ENCODE results near the gene SLC35A4. TPM values are rescaled to one million over a fixed set of nuclear protein-coding genes. Genes with fewer than 3 reads are reported as not detected.

SLC35A4 gene
- total RNA-seq: 10.1 TPM
- 10 to 100 TPM; 51.4 to 71.8 (median 63.1) TPM for polyA plus RNA-seq (ENCODE audit: insufficient read depth in 1 of 8, insufficient read length in 8 of 8, low replicate concordance in 1 of 8)
- long read RNA-seq, donor 1, transcript SLC35A4-201 (3 exons, 3,041 nt): major isoform, 12 of 14 reads
- long read RNA-seq, donor 1, partial matches to known transcripts: 0 of 14 reads
- long read RNA-seq, donor 1, other reads (novel, unspliced or antisense): 0 of 14 reads
- long read RNA-seq, donor 2, partial matches to known transcripts: 0 of 1 reads
- long read RNA-seq, donor 2, other reads (novel, unspliced or antisense): 0 of 1 reads
- long read RNA-seq, donor 3, transcript SLC35A4-201 (3 exons, 3,041 nt): major isoform, 21 of 38 reads
- long read RNA-seq, donor 3, partial matches to known transcripts: 17 of 38 reads
- long read RNA-seq, donor 3, other reads (novel, unspliced or antisense): 0 of 38 reads
- long read RNA-seq, donor 4, transcript SLC35A4-201 (3 exons, 3,041 nt): major isoform, 16 of 19 reads
- long read RNA-seq, donor 4, partial matches to known transcripts: 0 of 19 reads
- long read RNA-seq, donor 4, other reads (novel, unspliced or antisense): 0 of 19 reads
- long read RNA-seq, donor 5, transcript SLC35A4-201 (3 exons, 3,041 nt): major isoform, 32 of 36 reads
- long read RNA-seq, donor 5, partial matches to known transcripts: 0 of 36 reads
- long read RNA-seq, donor 5, other reads (novel, unspliced or antisense): 0 of 36 reads
- long read RNA-seq, donor 6, transcript SLC35A4-201 (3 exons, 3,041 nt): major isoform, 29 of 70 reads
- long read RNA-seq, donor 6, transcript SLC35A4-202 (2 exons, 3,617 nt): minor isoform, 5 of 70 reads
- long read RNA-seq, donor 6, partial matches to known transcripts: 36 of 70 reads
- long read RNA-seq, donor 6, other reads (novel, unspliced or antisense): 0 of 70 reads
- long read RNA-seq, donor 7, transcript SLC35A4-201 (3 exons, 3,041 nt): major isoform, 13 of 13 reads
- long read RNA-seq, donor 7, partial matches to known transcripts: 0 of 13 reads
- long read RNA-seq, donor 7, other reads (novel, unspliced or antisense): 0 of 13 reads
- long read RNA-seq, donor 8, transcript SLC35A4-201 (3 exons, 3,041 nt): major isoform, 11 of 30 reads
- long read RNA-seq, donor 8, partial matches to known transcripts: 19 of 30 reads
- long read RNA-seq, donor 8, other reads (novel, unspliced or antisense): 0 of 30 reads
- long read RNA-seq, donor 9, transcript SLC35A4-201 (3 exons, 3,041 nt): major isoform, 16 of 18 reads
- long read RNA-seq, donor 9, partial matches to known transcripts: 0 of 18 reads
- long read RNA-seq, donor 9, other reads (novel, unspliced or antisense): 0 of 18 reads
- long read RNA-seq, donor 10, transcript SLC35A4-201 (3 exons, 3,041 nt): major isoform, 30 of 31 reads
- long read RNA-seq, donor 10, partial matches to known transcripts: 0 of 31 reads
- long read RNA-seq, donor 10, other reads (novel, unspliced or antisense): 0 of 31 reads
- long read RNA-seq, donor 11, transcript SLC35A4-201 (3 exons, 3,041 nt): major isoform, 17 of 18 reads
- long read RNA-seq, donor 11, partial matches to known transcripts: 0 of 18 reads
- long read RNA-seq, donor 11, other reads (novel, unspliced or antisense): 0 of 18 reads

DNA sequence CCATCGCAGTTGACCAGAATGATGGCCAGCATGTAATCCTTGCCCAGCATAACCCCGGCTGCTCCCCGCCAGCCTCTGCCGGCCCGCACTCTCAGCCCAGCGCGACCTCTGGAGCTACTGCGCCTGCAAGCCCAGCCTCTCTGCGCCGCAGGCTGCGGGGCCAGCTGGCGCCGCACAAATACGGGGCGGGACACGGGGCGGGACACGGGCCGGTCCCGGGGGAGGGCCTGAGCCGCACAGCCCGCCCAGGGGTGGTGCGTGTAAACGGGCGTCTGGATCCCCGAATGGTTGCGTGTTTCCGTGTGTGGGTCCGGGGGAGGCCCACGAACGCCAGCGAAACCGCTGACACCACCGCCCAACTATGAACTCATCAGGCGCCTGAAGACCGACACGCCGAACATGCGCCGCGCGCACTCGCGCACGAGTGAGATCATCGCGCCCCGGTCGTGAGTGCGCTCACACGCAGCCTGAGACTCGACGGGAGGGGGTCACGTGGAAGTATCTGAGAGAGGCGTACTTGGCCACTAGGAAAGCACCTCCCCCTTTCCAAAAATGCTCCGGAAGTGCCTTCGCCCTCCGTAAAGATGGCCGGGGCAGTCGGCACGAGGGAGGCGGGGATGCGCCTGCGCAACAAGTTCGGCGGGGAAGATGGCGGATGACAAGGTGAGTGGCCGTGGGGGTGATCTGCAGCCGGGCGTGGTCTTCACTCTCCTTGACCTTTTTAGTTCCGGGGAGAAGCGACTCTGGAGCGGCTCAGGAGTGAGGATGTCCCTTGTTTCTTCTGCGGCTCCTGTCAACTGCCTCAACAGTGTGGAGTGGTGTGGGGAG is at the start of gene SLC35A4, which contains the start of gene APBB3:
Gene SLC35A4, plus strand, starts transcription at position 633 of the 828 bp plus-strand sequence. CDS start 2,342 bp downstream, outside the sequence.
Gene APBB3, minus strand, starts transcription at position 403 of the 828 bp plus-strand sequence. Its CDS starts 353 bp downstream, at position 50.
- Histone ChIP-seq H3K9me3 (replicated peaks; ENCODE audit: control insufficient read depth, low read depth, low read length) (no peaks in the 10 kb centered on the region), H3K4me1 (ENCODE audit: control insufficient read depth, insufficient read depth, low read length) (peaks cover 15% of the 10 kb centered on the region), H3K4me3 (ENCODE audit: low read length) (peak within 1 kb of the TSS; percentile 59), H3K36me3 (ENCODE audit: control insufficient read depth, insufficient read depth, low read length) (peaks cover 59% of the 10 kb centered on the region), H3K27me3 (ENCODE audit: control insufficient read depth, insufficient read depth, low read length) (no peaks in the 10 kb centered on the region), H3K27ac (ENCODE audit: low read length) (peak within 1 kb of the TSS; percentile 96)
- DNase-seq: peak; percentile 100
- WGBS (ENCODE audit: insufficient coverage): under 1% methylated on average over 66 of the region's 74 CpGs

- no CpG with 5 or more reads among the region's 2 CpGs for WGBS (ENCODE audit: insufficient coverage)
Measured at GRCh38 chr5:140524003-140524402, 40.6 kb upstream of the SLC35A4 start.

DNA sequence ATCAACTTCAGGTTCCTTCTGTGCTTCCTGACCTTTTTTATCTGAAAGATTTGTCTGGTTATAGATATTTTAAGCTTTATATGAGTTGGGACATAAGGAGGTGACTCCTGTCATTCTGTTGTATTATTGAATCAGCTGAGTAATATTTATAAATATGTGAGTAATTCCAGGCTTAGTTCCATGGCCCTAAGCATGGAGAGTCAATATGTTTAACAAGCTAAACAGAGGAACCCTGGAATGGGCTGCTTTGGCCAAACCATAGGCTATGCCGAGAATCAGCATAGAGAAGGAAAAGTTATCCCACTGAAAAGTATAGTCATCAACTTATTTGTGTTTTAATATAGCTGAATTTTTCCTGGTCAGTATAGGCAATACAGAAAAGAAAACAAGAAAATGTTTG is 24.4 kb upstream of the SLC35A4 start:
- H3K4me1 ChIP-seq (ENCODE audit: control insufficient read depth, insufficient read depth, low read length): no peaks in the 10 kb centered on the region
- peaks cover 44% of the 10 kb centered on the region for H3K36me3 ChIP-seq (ENCODE audit: control insufficient read depth, insufficient read depth, low read length)
- no CpG with 5 or more reads among the region's 1 CpG for WGBS (ENCODE audit: insufficient coverage)
- no peak for DNase-seq
- no peak overlapping the region for H3K4me3 ChIP-seq (ENCODE audit: low read length)
- H3K27ac ChIP-seq (ENCODE audit: low read length): no peak overlapping the region
- H3K27me3 ChIP-seq (ENCODE audit: control insufficient read depth, insufficient read depth, low read length): no peaks in the 10 kb centered on the region
- H3K9me3 ChIP-seq (replicated peaks; ENCODE audit: control insufficient read depth, low read depth, low read length): no peaks in the 10 kb centered on the region

More at GRCh38 chr5:140524003-140524402, 40.6 kb upstream of the SLC35A4 start:
- Histone ChIP-seq H3K27ac (ENCODE audit: low read length) (no peak overlapping the region), H3K27me3 (ENCODE audit: control insufficient read depth, insufficient read depth, low read length) (no peaks in the 10 kb centered on the region), H3K9me3 (replicated peaks; ENCODE audit: control insufficient read depth, low read depth, low read length) (no peaks in the 10 kb centered on the region), H3K36me3 (ENCODE audit: control insufficient read depth, insufficient read depth, low read length) (peaks cover 20% of the 10 kb centered on the region), H3K4me3 (ENCODE audit: low read length) (no peak overlapping the region), H3K4me1 (ENCODE audit: control insufficient read depth, insufficient read depth, low read length) (no peaks in the 10 kb centered on the region)
- DNase-seq: no peak

DNA sequence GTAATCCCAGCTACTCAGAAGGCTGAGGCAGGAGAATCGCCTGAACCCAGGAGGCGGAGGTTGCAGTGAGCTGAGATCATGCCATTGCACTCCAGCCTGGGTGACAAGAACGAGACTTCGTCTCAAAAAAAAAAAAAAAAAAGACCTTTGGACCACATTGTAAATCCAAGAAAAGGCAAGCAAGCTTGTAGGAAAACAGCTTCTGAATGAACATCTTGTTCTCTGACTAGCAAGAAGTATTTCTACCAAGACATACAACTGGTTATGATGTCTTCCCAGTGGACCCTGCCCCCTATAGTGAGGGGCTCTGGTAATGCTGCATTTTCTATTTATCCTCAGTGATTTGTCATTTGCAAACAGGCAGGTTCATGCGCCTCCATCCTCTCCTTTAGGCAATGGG is 21.7 kb upstream of the SLC35A4 start:
- H3K36me3 ChIP-seq (ENCODE audit: control insufficient read depth, insufficient read depth, low read length): peaks cover 37% of the 10 kb centered on the region
- no peak overlapping the region for H3K27ac ChIP-seq (ENCODE audit: low read length)
- no peak for DNase-seq
- no peaks in the 10 kb centered on the region for H3K27me3 ChIP-seq (ENCODE audit: control insufficient read depth, insufficient read depth, low read length)
- WGBS (ENCODE audit: insufficient coverage): 83% methylated on average over 4 of the region's 5 CpGs
- H3K4me3 ChIP-seq (ENCODE audit: low read length): no peak overlapping the region
- no peaks in the 10 kb centered on the region for H3K9me3 ChIP-seq (replicated peaks; ENCODE audit: control insufficient read depth, low read depth, low read length)
- peaks cover 14% of the 10 kb centered on the region for H3K4me1 ChIP-seq (ENCODE audit: control insufficient read depth, insufficient read depth, low read length)

GRCh38 chr5:140544986-140545385 is 19.6 kb upstream of the SLC35A4 start:
- no peaks in the 10 kb centered on the region for H3K9me3 ChIP-seq (replicated peaks; ENCODE audit: control insufficient read depth, low read depth, low read length)
- no peak overlapping the region for H3K4me3 ChIP-seq (ENCODE audit: low read length)
- peaks cover 32% of the 10 kb centered on the region for H3K4me1 ChIP-seq (ENCODE audit: control insufficient read depth, insufficient read depth, low read length)
- WGBS (ENCODE audit: insufficient coverage): 97% methylated on average over 6 of the region's 7 CpGs
- no peak overlapping the region for H3K27ac ChIP-seq (ENCODE audit: low read length)
- no peaks in the 10 kb centered on the region for H3K27me3 ChIP-seq (ENCODE audit: control insufficient read depth, insufficient read depth, low read length)
- peaks cover 41% of the 10 kb centered on the region for H3K36me3 ChIP-seq (ENCODE audit: control insufficient read depth, insufficient read depth, low read length)
- no peak for DNase-seq

- WGBS (ENCODE audit: insufficient coverage): 91% methylated on average over 7 of the region's 10 CpGs
- DNase-seq: no peak
- H3K27me3 ChIP-seq (ENCODE audit: control insufficient read depth, insufficient read depth, low read length): no peaks in the 10 kb centered on the region
- H3K27ac ChIP-seq (ENCODE audit: low read length): no peak overlapping the region
- peaks cover 32% of the 10 kb centered on the region for H3K4me1 ChIP-seq (ENCODE audit: control insufficient read depth, insufficient read depth, low read length)
- no peak overlapping the region for H3K4me3 ChIP-seq (ENCODE audit: low read length)
- H3K36me3 ChIP-seq (ENCODE audit: control insufficient read depth, insufficient read depth, low read length): peaks cover 43% of the 10 kb centered on the region
- no peaks in the 10 kb centered on the region for H3K9me3 ChIP-seq (replicated peaks; ENCODE audit: control insufficient read depth, low read depth, low read length)
Measured at GRCh38 chr5:140545606-140546005, 19.0 kb upstream of the SLC35A4 start.

DNA sequence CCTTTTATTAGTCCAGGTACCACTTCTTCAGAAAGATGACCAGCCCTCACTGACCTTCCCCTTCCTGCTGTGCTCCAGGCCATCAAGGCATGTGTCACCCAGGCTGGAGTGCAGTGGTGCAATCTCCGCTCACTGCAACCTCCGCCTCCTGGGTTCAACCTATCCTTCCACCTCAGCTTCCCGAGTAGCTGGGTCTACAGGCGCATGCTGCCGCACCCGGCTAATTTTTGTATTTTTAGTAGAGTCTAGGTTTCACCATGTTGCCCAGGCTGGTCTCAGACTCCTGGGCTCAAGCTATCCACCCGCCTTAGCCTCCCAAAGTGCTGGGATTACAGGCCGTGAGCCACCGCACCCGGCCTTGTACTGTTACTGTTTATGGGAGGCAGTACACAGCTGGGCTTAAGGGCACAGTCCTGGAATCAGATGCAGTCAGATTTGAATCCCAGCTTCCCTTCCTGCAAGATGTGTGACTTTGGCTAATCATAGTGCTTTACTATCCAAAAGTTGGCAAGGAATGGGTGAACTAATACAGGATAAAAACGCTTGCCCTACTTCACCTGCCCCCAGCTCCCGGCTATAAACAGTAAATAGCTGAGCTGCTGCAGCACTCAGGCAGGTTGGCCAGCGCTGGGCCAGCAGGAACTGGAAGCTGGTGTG is 17.6 kb upstream of the SLC35A4 start:
- Histone ChIP-seq H3K4me1 (ENCODE audit: control insufficient read depth, insufficient read depth, low read length) (peaks cover 32% of the 10 kb centered on the region), H3K36me3 (ENCODE audit: control insufficient read depth, insufficient read depth, low read length) (peaks cover 48% of the 10 kb centered on the region), H3K27ac (ENCODE audit: low read length) (peak overlapping the region; percentile 94), H3K9me3 (replicated peaks; ENCODE audit: control insufficient read depth, low read depth, low read length) (no peaks in the 10 kb centered on the region), H3K27me3 (ENCODE audit: control insufficient read depth, insufficient read depth, low read length) (no peaks in the 10 kb centered on the region), H3K4me3 (ENCODE audit: low read length) (peak overlapping the region; percentile 57)
- WGBS (ENCODE audit: insufficient coverage): 34% methylated on average over 9 of the region's 13 CpGs
- DNase-seq: peak; percentile 19

DNA sequence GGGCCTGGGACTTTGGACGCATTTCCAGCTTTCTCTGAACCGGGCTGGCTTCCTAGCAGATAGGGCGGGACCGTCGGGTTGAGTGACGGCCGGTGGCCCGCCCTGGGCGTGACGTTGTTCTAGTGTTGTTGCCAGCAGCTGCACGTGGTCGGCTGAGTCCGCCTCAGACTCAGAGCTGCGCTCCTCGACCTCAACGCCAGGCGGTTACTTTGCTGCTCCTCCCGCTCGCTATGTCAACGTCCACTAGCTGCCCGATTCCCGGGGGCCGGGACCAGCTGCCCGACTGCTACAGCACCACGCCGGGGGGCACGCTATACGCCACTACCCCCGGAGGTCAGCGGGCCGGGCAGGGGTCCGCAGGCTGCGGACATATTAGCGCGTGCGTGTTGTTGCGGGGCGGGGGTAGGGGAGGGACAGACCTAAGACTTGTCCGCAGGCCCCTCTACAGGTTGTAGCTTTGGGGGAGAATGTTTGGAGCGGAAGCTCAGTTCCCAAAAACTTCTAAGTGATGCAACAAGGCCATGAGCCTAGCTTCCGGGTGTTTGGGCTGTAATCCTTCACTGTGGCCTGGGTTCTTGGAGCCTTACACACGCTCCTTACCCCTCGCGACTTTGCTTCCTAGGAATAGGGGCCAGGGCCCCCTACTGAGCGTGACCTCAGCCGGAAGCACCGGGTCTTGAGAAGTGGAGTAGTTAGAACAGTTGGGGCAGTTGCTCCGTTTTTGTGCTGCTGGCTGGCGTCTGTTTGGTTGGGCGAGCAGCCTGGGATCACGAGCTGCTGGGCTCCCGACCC is 16.9 kb upstream of the SLC35A4 start, which contains the start of gene EIF4EBP3:
Gene EIF4EBP3, plus strand, starts transcription at position 155 of the 792 bp plus-strand sequence. Its CDS starts 76 bp downstream, at position 231.
- Histone ChIP-seq H3K27ac (ENCODE audit: low read length) (peak within 1 kb of the TSS; percentile 94), H3K27me3 (ENCODE audit: control insufficient read depth, insufficient read depth, low read length) (no peaks in the 10 kb centered on the region), H3K36me3 (ENCODE audit: control insufficient read depth, insufficient read depth, low read length) (peaks cover 50% of the 10 kb centered on the region), H3K4me3 (ENCODE audit: low read length) (peak within 1 kb of the TSS; percentile 57), H3K4me1 (ENCODE audit: control insufficient read depth, insufficient read depth, low read length) (peaks cover 32% of the 10 kb centered on the region), H3K9me3 (replicated peaks; ENCODE audit: control insufficient read depth, low read depth, low read length) (no peaks in the 10 kb centered on the region)
- WGBS (ENCODE audit: insufficient coverage): 1% methylated on average over 49 of the region's 52 CpGs
- peak; percentile 98 for DNase-seq
